H9 (cell line): ENCODE measurements around the gene CACTIN. TPM values are rescaled to one million over a fixed set of nuclear protein-coding genes. Genes with fewer than 3 reads are reported as not detected.

Experiments used
- DNase-seq: peaks from one replicate; pipeline ENCODE4 v3.0.0-alpha.2; 2017
- H2AFZ ChIP-seq: one replicate; pipeline ENCODE4 v1.6.1; 2013; ENCODE audit warnings: mild to moderate bottlenecking, low read length, control low read depth, moderate library complexity
- H2AK5ac ChIP-seq: 2 replicates; pipeline ENCODE4 v1.6.1; 2013; ENCODE audit warnings: low read length, control low read depth, mixed read lengths; ENCODE audit not compliant: insufficient read length
- H2BK120ac ChIP-seq: one replicate; pipeline ENCODE4 v1.6.1; 2013; ENCODE audit warnings: low read depth, mild to moderate bottlenecking, low read length, control low read depth, inconsistent platforms; ENCODE audit not compliant: poor library complexity, severe bottlenecking
- H2BK12ac ChIP-seq: 2 replicates; pipeline ENCODE4 v1.6.1; 2013; ENCODE audit warnings: low read length, control low read depth, mixed read lengths, low read depth; ENCODE audit not compliant: insufficient read length
- H2BK15ac ChIP-seq: 2 replicates; pipeline ENCODE4 v1.6.1; 2013; ENCODE audit warnings: low read depth, low read length, control low read depth
- H2BK20ac ChIP-seq: one replicate; pipeline ENCODE4 v1.6.1; 2013; ENCODE audit warnings: low read depth, mild to moderate bottlenecking, low read length, control low read depth, inconsistent platforms; ENCODE audit not compliant: poor library complexity, severe bottlenecking
- H2BK5ac ChIP-seq: 2 replicates; pipeline ENCODE4 v1.6.1; 2013; ENCODE audit warnings: low read length, control low read depth, mixed read lengths; ENCODE audit not compliant: insufficient read length
- H3K14ac ChIP-seq: 2 replicates; pipeline ENCODE4 v1.6.1; 2013; ENCODE audit warnings: low read length, control low read depth; ENCODE audit not compliant: insufficient read depth
- H3K18ac ChIP-seq: 2 replicates; pipeline ENCODE4 v1.6.1; 2013; ENCODE audit warnings: low read depth, mild to moderate bottlenecking, mixed read lengths, low read length, control low read depth; ENCODE audit not compliant: insufficient read length
- H3K23ac ChIP-seq: 2 replicates; pipeline ENCODE4 v1.6.1; 2013; ENCODE audit warnings: low read length, control low read depth, mixed read lengths, low read depth; ENCODE audit not compliant: insufficient read length
- H3K23me2 ChIP-seq: 2 replicates; pipeline ENCODE4 v1.6.1; 2013; ENCODE audit warnings: low read depth, mild to moderate bottlenecking, mixed read lengths, low read length, control low read depth; ENCODE audit not compliant: insufficient read length, poor library complexity, severe bottlenecking
- H3K27ac ChIP-seq: 2 replicates; pipeline ENCODE4 v1.5.1; 2013; ENCODE audit warnings: low read length, control low read depth, mixed read lengths, low read depth; ENCODE audit not compliant: insufficient read length
- H3K27me3 ChIP-seq: 2 replicates; pipeline ENCODE4 v1.6.1; 2013; ENCODE audit warnings: low read length, control low read depth, inconsistent platforms; ENCODE audit not compliant: insufficient read depth
- H3K4ac ChIP-seq: 2 replicates; pipeline ENCODE4 v1.6.1; 2013; ENCODE audit warnings: low read depth, mild to moderate bottlenecking, control low read depth, inconsistent platforms, low read length, moderate library complexity
- H3K4me1 ChIP-seq: 2 replicates; pipeline ENCODE4 v1.6.1; 2013; ENCODE audit warnings: low read length, control low read depth, inconsistent platforms; ENCODE audit not compliant: insufficient read depth
- H3K4me2 ChIP-seq: 2 replicates; pipeline ENCODE4 v1.6.1; 2013; ENCODE audit warnings: low read length, control low read depth, mixed read lengths; ENCODE audit not compliant: insufficient read length, insufficient read depth
- H3K56ac ChIP-seq: 2 replicates; pipeline ENCODE4 v1.6.1; 2013; ENCODE audit warnings: low read depth, mild to moderate bottlenecking, mixed read lengths, low read length, control low read depth; ENCODE audit not compliant: insufficient read length
- H3K79me1 ChIP-seq: 2 replicates; pipeline ENCODE4 v1.6.1; 2013; ENCODE audit warnings: low read depth, mild to moderate bottlenecking, moderate library complexity, low read length, control low read depth, inconsistent platforms; ENCODE audit not compliant: insufficient read depth, poor library complexity, severe bottlenecking
- H3K79me2 ChIP-seq: 2 replicates; pipeline ENCODE4 v1.6.1; 2013; ENCODE audit warnings: low read length, control low read depth, inconsistent platforms; ENCODE audit not compliant: insufficient read depth
- H3K9ac ChIP-seq: 2 replicates; pipeline ENCODE4 v1.6.1; 2013; ENCODE audit warnings: low read length, control low read depth, mixed read lengths; ENCODE audit not compliant: insufficient read length; ENCODE audit errors: extremely low read depth
- H3K9me3 ChIP-seq: one replicate; pipeline ENCODE4 v1.6.1; 2013; ENCODE audit warnings: low read depth, low read length, inconsistent platforms; ENCODE audit not compliant: control insufficient read depth
- H3T11ph ChIP-seq: one replicate; pipeline ENCODE4 v1.6.1; 2013; ENCODE audit warnings: mild to moderate bottlenecking, low read length, control low read depth, inconsistent platforms
- H4K20me1 ChIP-seq: one replicate; pipeline ENCODE4 v1.6.1; 2013; ENCODE audit not compliant: control insufficient read depth, insufficient read length, insufficient read depth
- H4K5ac ChIP-seq: 2 replicates; pipeline ENCODE4 v1.6.1; 2013; ENCODE audit warnings: low read depth, mild to moderate bottlenecking, mixed read lengths, low read length, control low read depth; ENCODE audit not compliant: insufficient read length
- H4K8ac ChIP-seq: replicated peaks from 2 replicates; pipeline ENCODE4 v1.6.1; 2013; ENCODE audit warnings: low read length, control low read depth, mixed read lengths, low read depth; ENCODE audit not compliant: insufficient read length
- H4K91ac ChIP-seq: 2 replicates; pipeline ENCODE4 v1.6.1; 2013; ENCODE audit warnings: low read depth, mild to moderate bottlenecking, moderate library complexity, mixed read lengths, low read length, control low read depth; ENCODE audit not compliant: insufficient read length
- H3K27ac Mint-ChIP-seq, 3 experiments: 2 replicates in 2 of 3; 3 replicates in 1 of 3; pipeline ENCODE4 v1.8.0; 2020 to 2021; ENCODE audit warnings: mixed read lengths in 3 of 3, mild to moderate bottlenecking in 1 of 3, moderate library complexity in 1 of 3
- H3K27me3 Mint-ChIP-seq: 2 replicates; pipeline ENCODE4 v1.8.0; 2021; ENCODE audit warnings: low read depth, mild to moderate bottlenecking, moderate library complexity, mixed read lengths
- H3K36me3 Mint-ChIP-seq, 3 experiments: 2 replicates in 2 of 3; 3 replicates in 1 of 3; pipeline ENCODE4 v1.8.0; 2020 to 2021; ENCODE audit warnings: low read depth in 3 of 3, mixed read lengths in 3 of 3; ENCODE audit not compliant: insufficient read depth in 1 of 3
- H3K4me1 Mint-ChIP-seq, 2 experiments: 2 replicates each; pipeline ENCODE4 v1.8.0; 2020; ENCODE audit warnings: mixed read lengths in 2 of 2
- H3K4me3 Mint-ChIP-seq, 2 experiments: 2 replicates in 1 of 2; 3 replicates in 1 of 2; pipeline ENCODE4 v1.8.0; 2020 to 2021; ENCODE audit warnings: mild to moderate bottlenecking in 2 of 2, mixed read lengths in 2 of 2, moderate library complexity in 1 of 2
- H3K9me3 Mint-ChIP-seq, 2 experiments: 2 replicates in 1 of 2; 3 replicates in 1 of 2; pipeline ENCODE4 v1.8.0; 2020; ENCODE audit warnings: mild to moderate bottlenecking in 2 of 2, mixed read lengths in 2 of 2, moderate library complexity in 1 of 2
- CTCF ChIP-seq: fragments of 200-600 bp; sonication (generic); conservative IDR thresholded peaks from 3 replicates; pipeline ENCODE4 v1.8.0; 2021; ENCODE audit warnings: antibody characterized with exemption, mild to moderate bottlenecking
- WGBS: extraction: QIAGEN DNeasy Blood & Tissue Kit; methylation state at CpG from one replicate; pipeline ENCODE4 v1.1.7; 2013; ENCODE audit warnings: missing lambda C conversion rate, low lambda C conversion rate, mixed read lengths; ENCODE audit not compliant: insufficient read length; ENCODE audit errors: extremely low coverage; 5-methylcytosine and 5-hydroxymethylcytosine counted together
- total RNA-seq: library from RNA; stranded (reverse); gene quantifications from 2 replicates; pipeline ENCODE4 v1.2.1, GENCODE V29; 2021

Gene CACTIN
- total RNA-seq, 1 experiment from 2014 or later, result 37.3 TPM

GRCh38 chr19:3586127-3586626, 40.4 kb downstream of the CACTIN start:
- no peak overlapping the region for H4K91ac ChIP-seq
- TF ChIP-seq CTCF, result peak; percentile 83
- H3K18ac ChIP-seq, result no peak overlapping the region
- no peak overlapping the region for H2BK15ac ChIP-seq
- no CpG with 5 or more reads among the region's 16 CpGs for WGBS
- peaks cover 3% of the 10 kb centered on the region for H3K23me2 ChIP-seq
- no peak overlapping the region for H3T11ph ChIP-seq
- H4K8ac ChIP-seq, result no peak overlapping the region
- no peaks in the 10 kb centered on the region for H4K20me1 ChIP-seq
- H2AK5ac ChIP-seq, result no peak overlapping the region
- no peaks in the 10 kb centered on the region for H3K79me1 ChIP-seq
- H3K9me3 ChIP-seq, result no peaks in the 10 kb centered on the region
- no peak overlapping the region for H3K56ac ChIP-seq
- Mint-ChIP-seq H3K9me3 (peaks cover 8 to 10% of the 10 kb centered on the region in 2 experiments), H3K4me3 (peak overlapping the region; percentile 29 to 68), H3K27ac (no peak overlapping the region), H3K36me3 (no peaks in the 10 kb centered on the region; a peak in 1 of 7 replicates), H3K4me1 (no peaks in the 10 kb centered on the region), H3K27me3 (peaks cover 68% of the 10 kb centered on the region)
- no peaks in the 10 kb centered on the region for H3K79me2 ChIP-seq
- peak overlapping the region; percentile 45 for H3K4me2 ChIP-seq
- H2AFZ ChIP-seq, result no peak overlapping the region
- H3K4ac ChIP-seq, result no peak overlapping the region
- no peak overlapping the region for H3K23ac ChIP-seq
- H3K4me1 ChIP-seq, result no peaks in the 10 kb centered on the region; the same call in 1 of the 2 replicates
- H2BK12ac ChIP-seq, result no peak overlapping the region
- H3K9ac ChIP-seq, result no peak overlapping the region
- no peak overlapping the region for H2BK5ac ChIP-seq
- H3K14ac ChIP-seq, result no peak overlapping the region
- H3K27me3 ChIP-seq, result no peaks in the 10 kb centered on the region; the same call in 1 of the 2 replicates
- peak; percentile 65 for DNase-seq
- H2BK20ac ChIP-seq, result no peak overlapping the region
- H2BK120ac ChIP-seq, result no peak overlapping the region
- no peak overlapping the region for H4K5ac ChIP-seq
- H3K27ac ChIP-seq, result no peak overlapping the region
